Measurements from ENCODE around the gene SERTAD1.

DNA sequence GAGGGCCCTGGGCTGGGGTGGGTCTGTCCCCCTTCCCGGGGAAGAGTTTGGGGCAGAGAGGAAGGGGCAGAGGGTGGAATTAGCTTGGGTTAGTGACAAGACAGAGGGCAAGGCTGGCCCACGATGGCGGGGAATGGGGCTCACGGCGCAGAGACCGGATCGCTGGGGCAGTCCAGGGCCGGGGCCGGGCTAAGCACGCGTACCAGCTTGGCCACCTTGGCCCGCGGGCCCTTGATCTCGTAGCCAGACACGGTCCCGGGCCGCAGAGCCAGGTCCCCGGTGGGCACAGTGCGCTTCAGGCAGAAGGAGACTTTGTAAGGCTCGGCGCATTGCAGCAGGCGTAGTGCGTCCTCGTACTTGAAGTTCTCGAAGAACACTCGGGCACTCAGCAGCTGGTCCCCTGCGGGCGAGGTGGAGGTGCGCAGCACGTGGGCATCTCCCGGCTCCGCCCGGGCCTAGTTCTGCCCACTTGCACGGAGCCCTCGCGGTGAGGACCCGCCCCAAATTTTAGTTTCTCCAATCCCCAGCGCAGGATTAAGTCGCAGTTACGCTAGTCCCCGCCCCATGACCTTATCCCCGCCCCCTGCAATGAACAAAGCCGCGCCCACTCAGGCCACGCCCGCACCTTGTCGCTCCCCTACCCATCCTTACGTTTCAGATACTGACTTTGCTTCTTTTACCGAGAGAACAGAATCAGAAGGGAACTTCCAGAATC is 27.2 kb downstream of the SERTAD1 start:
- no peak for TF ChIP-seq RFX5 (IDR thresholded peaks at IDR 0.05; ENCODE audit: borderline replicate concordance, low read depth, low read length)
- no peak for TF ChIP-seq POLR2AphosphoS5 (IDR thresholded peaks at IDR 0.05; ENCODE audit: low read depth, low read length)
- no peak for TF ChIP-seq ZNF274 (IDR thresholded peaks at IDR 0.05; ENCODE audit: borderline replicate concordance, extremely low read depth, low read length)
- no peak for TF ChIP-seq EZH2 (IDR thresholded peaks at IDR 0.05; ENCODE audit: low read depth, low read length, severe bottlenecking)
- TF ChIP-seq TCF12 (IDR thresholded peaks at IDR 0.05; ENCODE audit: low read depth, low read length) = no peak
- no peak for TF ChIP-seq RXRA (IDR thresholded peaks at IDR 0.05; ENCODE audit: insufficient read depth, low read depth, low read length)
- no peak for TF ChIP-seq GABPA (IDR thresholded peaks at IDR 0.05; ENCODE audit: borderline replicate concordance, insufficient read depth, low read length)
- TF ChIP-seq KDM5A (IDR thresholded peaks at IDR 0.05; ENCODE audit: low read length) = no peak
- no peak for TF ChIP-seq SP2 (IDR thresholded peaks at IDR 0.05; ENCODE audit: low read length)
- TF ChIP-seq, protein P1, sequence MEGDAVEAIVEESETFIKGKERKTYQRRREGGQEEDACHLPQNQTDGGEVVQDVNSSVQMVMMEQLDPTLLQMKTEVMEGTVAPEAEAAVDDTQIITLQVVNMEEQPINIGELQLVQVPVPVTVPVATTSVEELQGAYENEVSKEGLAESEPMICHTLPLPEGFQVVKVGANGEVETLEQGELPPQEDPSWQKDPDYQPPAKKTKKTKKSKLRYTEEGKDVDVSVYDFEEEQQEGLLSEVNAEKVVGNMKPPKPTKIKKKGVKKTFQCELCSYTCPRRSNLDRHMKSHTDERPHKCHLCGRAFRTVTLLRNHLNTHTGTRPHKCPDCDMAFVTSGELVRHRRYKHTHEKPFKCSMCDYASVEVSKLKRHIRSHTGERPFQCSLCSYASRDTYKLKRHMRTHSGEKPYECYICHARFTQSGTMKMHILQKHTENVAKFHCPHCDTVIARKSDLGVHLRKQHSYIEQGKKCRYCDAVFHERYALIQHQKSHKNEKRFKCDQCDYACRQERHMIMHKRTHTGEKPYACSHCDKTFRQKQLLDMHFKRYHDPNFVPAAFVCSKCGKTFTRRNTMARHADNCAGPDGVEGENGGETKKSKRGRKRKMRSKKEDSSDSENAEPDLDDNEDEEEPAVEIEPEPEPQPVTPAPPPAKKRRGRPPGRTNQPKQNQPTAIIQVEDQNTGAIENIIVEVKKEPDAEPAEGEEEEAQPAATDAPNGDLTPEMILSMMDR (IDR thresholded peaks at IDR 0.05; ENCODE audit: control extremely low read depth in 1 of 3, insufficient read depth in 1 of 3, low read depth in 1 of 3, low read length in 3 of 3) = no peak
- no peak for TF ChIP-seq TEAD4 (IDR thresholded peaks at IDR 0.05; ENCODE audit: low read depth, low read length)
- TF ChIP-seq, protein P2, sequence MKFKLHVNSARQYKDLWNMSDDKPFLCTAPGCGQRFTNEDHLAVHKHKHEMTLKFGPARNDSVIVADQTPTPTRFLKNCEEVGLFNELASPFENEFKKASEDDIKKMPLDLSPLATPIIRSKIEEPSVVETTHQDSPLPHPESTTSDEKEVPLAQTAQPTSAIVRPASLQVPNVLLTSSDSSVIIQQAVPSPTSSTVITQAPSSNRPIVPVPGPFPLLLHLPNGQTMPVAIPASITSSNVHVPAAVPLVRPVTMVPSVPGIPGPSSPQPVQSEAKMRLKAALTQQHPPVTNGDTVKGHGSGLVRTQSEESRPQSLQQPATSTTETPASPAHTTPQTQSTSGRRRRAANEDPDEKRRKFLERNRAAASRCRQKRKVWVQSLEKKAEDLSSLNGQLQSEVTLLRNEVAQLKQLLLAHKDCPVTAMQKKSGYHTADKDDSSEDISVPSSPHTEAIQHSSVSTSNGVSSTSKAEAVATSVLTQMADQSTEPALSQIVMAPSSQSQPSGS (IDR thresholded peaks at IDR 0.05; ENCODE audit: low read length) = no peak
- TF ChIP-seq KDM1A (IDR thresholded peaks at IDR 0.05; ENCODE audit: borderline replicate concordance, low read length) = no peak
- no peak for TF ChIP-seq YY1 (IDR thresholded peaks at IDR 0.05; ENCODE audit: low read depth, low read length)
